Peyer's patch (tissue), 4 donors: ENCODE measurements around the gene POLR1D.

ENCODE experiments used
- CTCF ChIP-seq, 6 experiments: fragments of 450-650 bp in 4 of 6; fragments of 200-600 bp in 2 of 6; sonication (generic) in 1 of 6; IDR thresholded peaks; one replicate each; pipeline ENCODE4 v1.5.1; 2017 to 2019; ENCODE audit warnings: antibody characterized with exemption in 6 of 6, mild to moderate bottlenecking in 3 of 6, moderate library complexity in 1 of 6
- POLR2A ChIP-seq, 2 donors: fragments of 450-650 bp; IDR thresholded peaks; one replicate each; pipeline ENCODE4 v1.5.1; 2017; ENCODE audit warnings: antibody characterized with exemption in 2 of 2, mild to moderate bottlenecking in 2 of 2, moderate library complexity in 2 of 2

DNA sequence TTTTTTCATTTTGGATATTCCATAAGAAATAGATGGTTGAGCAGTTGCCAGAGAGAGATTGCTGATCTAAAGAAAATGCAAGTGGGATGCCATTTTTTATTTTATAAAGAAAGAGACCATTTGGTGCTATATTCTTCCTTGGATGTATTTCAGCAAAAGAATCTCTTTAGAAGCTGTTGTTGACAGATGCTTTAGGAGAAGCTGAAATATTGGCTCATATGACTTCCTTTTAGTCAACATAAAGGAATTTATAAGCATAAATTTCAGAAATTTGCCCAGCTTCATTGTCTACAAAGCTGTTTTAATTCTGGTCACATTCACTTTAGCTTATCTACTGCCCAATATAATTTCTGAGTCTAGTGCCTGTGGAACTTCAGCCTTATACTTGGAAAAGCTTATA, 36.9 kb downstream of the POLR1D start:
- TF ChIP-seq POLR2A (IDR thresholded peaks at IDR 0.05) (no peak), CTCF (IDR thresholded peaks at IDR 0.05) (no peak)
